Ramos (cell line): ENCODE results near the gene PKNOX2.
"Not testable (repeated sequence)": the region's sequence is repeated elsewhere in the genome, so short reads cannot be mapped to it uniquely, and the experiment has no call there.

Experiments
- in situ Hi-C: fragments of 300-500 bp; cut with MboI; formaldehyde crosslinking; loops from one replicate; pipeline ENCODE4 v1.14.3; 2022; ENCODE audit warnings: low sequenced_read_pairs; ENCODE audit not compliant: unreplicated experiment

Gene PKNOX2

DNA sequence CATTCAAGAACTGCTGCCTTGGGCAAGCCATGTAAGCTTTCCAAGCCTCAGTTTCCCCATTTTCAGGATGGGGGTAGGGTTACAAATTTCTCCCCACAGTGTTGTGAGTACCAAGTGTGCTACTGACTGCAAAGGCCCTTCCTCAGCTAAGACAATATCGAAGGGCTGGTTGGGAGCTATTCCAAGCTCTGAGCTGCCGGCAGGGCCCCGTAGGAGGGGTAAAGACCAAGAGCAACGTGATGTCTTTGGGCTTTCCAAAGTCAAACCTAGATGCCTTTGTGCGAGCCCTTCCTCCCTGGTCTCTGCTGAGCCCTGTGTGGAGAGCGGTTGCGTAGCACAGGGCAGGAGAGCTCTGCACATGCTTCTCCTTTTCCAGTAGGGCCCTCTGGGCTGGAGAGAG, 29.3 kb downstream of the PKNOX2 start:
- in situ Hi-C loops = no loop called here

DNA sequence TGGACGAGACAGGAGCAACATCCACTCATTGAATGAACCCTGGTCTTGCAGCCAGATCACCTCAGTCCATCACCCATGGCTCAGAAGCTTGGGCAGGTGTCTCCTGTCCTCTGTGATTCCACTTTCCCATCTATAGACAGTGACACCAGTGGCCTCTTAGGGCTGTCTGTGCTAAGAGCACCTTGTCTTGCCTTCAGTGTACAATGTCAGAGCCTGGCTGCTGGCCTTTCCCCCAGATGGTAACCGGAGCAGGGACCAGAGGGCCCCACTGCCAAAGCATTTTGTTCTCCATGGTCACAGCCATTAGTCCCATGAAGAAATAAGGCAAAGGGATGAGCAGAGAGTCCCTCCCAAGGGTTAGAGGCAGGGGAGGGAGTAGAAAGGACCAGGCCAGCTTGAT, 35.4 kb downstream of the PKNOX2 start:
- in situ Hi-C loops = no loop called here

DNA sequence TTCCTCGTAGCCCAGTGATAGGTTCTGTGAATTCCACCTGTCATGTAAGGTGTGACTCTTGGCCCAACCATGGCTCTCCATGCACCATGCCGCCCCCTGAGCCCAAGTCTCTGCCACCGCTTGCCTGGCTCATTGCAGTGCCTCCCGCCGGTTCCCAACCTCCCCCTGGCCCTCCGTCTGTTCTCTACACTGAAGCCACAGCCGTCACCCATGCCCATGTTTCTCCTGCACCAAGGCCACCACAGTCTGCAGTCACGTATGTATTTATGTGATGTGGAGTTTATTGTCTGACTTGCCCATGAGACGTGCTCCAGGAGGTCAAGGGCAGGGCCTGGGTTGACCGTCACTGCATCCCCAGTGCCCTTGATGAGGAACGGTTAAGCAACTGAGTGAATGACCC, 35.9 kb downstream of the PKNOX2 start:
- in situ Hi-C loops = no loop called here

- in situ Hi-C loops = no loop called here
Observed at GRCh38 chr11:125201525-125202141, 37.1 kb downstream of the PKNOX2 start.

- in situ Hi-C loops = no loop called here
Observed at GRCh38 chr11:125202362-125202880, 37.9 kb downstream of the PKNOX2 start.

DNA sequence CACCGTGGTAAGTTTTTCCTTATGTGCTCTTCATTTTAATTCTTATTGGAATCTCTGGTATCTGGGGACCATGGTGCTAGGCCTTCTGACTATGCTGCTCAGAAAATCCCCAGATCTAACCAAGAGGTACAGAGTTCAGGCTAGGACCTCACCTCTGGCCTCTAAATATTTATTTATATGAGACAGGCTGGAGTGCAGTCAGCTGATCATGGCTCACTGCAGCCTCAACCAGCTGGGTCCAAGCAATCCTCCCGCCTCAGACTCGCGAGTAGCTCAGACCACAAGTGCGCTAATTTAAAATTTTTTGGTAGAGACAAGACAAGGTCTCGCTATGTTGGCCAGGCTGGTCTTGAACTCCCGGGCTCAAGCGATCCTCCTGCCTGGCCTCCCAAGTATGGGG, 38.4 kb downstream of the PKNOX2 start:
- in situ Hi-C loops = no loop called here

GRCh38 chr11:125207866-125208425, 43.4 kb downstream of the PKNOX2 start:
- in situ Hi-C loops = no loop called here

DNA sequence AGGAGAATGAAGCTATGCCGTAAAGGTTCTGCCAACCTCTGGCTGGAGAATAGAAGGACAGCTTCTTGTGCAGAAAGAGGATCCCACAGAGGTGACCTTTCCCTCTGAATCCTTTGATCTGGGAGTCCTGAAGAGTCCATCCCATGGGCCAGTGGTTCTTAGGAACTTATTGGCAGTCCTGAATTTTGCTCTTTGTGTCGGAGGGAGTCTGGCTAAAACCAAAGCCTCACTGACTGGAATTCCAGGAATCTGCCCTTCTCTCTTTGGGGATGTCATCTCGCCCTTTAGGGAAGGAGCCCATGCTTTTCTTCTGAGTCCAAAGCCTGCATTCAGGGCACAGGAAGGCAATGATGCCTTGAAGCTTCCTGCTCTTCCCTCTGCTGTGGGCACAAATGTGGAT, 45.5 kb downstream of the PKNOX2 start:
- in situ Hi-C loops = no loop called here

DNA sequence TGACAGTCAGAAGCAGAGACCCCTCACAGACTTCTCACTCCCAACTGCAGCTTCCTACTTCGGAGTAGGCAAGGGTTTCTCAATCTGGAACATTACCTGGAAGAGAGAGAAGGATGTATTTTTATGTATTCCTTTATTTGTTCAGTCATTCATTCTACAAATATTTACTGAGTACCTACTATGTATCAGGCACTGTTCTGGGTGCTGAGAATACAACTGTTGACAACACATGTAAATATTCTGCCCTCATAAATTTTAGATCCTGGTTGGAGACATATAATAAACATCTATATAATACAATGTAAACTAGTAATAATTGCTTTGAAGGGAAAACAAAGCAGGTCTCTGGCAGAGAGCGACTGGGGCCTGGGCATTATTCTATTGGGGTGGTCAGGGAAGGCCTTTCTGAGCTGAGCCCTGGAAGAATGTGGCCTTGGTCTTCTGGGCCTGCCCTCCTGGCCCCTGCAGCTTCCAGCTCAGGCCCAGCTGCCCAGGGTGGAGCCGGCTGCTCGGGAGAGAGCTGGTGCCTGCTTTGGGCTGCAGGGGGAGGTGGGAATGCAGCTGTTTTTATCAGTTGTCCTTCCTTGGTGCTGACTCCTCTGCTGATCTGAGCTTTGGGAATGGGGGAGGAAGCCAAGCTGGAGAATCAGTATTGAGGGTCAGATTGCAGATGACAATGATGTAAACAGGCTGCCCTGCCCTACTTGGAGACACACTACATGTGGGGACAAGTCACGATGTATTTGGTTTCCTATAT, 46.8 kb downstream of the PKNOX2 start:
- in situ Hi-C loops = no loop called here

DNA sequence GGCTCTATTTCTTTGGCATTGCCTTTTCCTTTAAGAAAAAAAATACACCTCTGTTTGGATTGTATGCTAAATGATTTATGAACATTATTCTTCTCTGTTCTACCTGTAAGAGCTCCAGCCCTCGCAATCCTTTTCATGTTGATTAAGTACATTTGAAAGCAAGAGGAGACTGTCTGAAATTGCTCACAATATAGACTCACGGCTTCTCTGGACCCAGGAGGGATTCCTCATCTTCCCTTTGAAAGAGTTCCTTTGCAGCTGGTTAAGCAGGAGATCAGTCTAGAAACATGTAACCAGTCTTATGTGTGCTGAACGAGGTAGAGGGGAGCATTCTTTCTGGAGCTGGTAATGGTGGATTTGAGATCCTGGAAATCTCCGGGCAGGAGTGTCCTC, 47.4 kb downstream of the PKNOX2 start:
- in situ Hi-C loops = no loop called here

GRCh38 chr11:125214601-125215565, 50.3 kb downstream of the PKNOX2 start:
- in situ Hi-C loops = no loop called here

DNA sequence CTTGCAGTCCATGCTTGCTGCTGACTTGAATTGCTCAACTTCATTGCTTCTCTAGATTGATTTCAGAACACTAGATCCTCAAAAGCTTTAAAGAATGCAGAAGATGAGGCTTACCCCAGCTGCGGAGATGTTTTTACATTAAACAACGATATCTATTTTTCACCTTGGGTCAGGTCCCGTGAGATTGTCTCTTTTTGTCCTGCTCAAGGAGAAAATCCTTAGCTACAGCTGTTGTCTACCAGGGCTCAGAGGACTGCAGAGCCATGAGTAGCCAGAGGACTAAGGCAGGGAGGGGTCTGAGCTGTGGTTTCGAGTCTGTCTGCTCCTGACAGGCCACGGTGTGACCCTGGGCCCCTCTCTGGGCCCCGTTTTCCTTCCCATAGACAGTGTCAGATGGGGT, 51.4 kb downstream of the PKNOX2 start:
- in situ Hi-C loops = no loop called here

DNA sequence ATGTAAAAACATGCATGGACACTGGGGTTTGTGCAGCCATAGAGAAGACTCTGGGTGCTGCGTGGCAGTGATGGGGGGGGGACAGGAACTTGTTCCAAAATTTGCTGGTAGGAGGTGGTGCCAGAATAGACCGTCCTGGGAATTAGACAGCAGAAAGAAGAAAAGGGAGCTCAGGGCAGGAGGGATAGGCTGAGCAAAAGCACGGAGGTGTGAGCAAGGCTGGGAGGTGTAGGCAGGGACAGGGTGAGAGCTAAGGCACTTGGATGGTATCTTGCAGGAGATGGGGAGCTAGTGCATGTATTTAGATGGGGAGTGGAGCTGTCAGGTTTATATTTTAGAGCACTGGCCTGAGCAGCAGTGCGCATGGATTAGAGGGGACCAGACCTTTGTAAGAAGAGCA, 53.8 kb downstream of the PKNOX2 start:
- in situ Hi-C loops = no loop called here

DNA sequence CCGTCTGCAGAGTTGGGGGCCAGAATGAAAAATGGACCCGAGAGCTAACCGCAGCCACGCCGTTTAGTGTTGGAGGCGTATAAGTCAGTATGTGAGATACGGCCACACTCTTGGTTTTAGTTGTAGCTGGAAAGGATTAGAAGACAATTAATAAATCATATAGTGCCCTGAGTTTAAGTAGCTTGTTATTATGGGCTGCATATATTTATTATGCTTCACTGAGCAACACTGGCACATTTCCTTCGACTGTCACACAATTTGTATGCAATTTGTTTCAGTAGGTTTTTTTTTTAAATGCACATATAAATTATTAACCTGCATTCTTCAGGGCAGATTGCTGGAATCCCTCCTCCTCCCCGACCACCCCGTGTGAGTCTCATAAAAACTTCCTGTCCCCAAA, 56.9 kb downstream of the PKNOX2 start:
- in situ Hi-C loops = no loop called here

- in situ Hi-C loops = no loop called here
Observed at GRCh38 chr11:125222494-125222893, 57.9 kb downstream of the PKNOX2 start.

GRCh38 chr11:125223161-125223560, 58.6 kb downstream of the PKNOX2 start:
- in situ Hi-C loops = not testable (repeated sequence)

DNA sequence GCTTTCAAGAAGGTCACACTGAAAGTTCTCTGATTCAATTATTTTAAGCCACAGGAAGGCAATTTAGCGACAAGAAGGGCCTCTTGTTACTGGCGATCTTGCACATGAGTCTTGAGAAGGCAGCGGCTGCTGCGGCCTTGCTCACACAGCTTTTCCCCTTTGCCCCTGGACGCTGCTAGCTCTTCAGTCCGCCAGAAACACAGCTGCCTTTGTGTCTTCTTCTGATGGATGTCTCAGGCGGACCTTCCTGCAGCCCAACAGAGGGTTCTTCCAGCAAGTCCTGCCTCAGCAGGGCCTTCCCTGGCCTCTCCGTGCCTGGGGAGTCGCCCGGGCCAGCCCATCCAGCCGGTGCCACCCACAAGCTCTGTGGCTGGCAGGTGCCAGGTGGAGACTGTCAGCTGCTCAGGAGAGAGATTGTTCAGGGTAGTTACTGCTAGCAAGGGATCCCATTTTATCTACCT, 59.4 kb downstream of the PKNOX2 start:
- in situ Hi-C loops = no loop called here

GRCh38 chr11:125224391-125225021, 60.0 kb downstream of the PKNOX2 start:
- in situ Hi-C loops = no loop called here

- in situ Hi-C loops = no loop called here
Observed at GRCh38 chr11:125225401-125225800, 60.9 kb downstream of the PKNOX2 start.

GRCh38 chr11:125226031-125226430, 61.5 kb downstream of the PKNOX2 start:
- in situ Hi-C loops = no loop called here
